ENCODE measurements around the gene ZNF823. TPM values are rescaled to one million over a fixed set of nuclear protein-coding genes. Genes with fewer than 3 reads are reported as not detected.

Gene ZNF823
- 18.7 and 29.4 TPM in 2 replicates for total RNA-seq

DNA sequence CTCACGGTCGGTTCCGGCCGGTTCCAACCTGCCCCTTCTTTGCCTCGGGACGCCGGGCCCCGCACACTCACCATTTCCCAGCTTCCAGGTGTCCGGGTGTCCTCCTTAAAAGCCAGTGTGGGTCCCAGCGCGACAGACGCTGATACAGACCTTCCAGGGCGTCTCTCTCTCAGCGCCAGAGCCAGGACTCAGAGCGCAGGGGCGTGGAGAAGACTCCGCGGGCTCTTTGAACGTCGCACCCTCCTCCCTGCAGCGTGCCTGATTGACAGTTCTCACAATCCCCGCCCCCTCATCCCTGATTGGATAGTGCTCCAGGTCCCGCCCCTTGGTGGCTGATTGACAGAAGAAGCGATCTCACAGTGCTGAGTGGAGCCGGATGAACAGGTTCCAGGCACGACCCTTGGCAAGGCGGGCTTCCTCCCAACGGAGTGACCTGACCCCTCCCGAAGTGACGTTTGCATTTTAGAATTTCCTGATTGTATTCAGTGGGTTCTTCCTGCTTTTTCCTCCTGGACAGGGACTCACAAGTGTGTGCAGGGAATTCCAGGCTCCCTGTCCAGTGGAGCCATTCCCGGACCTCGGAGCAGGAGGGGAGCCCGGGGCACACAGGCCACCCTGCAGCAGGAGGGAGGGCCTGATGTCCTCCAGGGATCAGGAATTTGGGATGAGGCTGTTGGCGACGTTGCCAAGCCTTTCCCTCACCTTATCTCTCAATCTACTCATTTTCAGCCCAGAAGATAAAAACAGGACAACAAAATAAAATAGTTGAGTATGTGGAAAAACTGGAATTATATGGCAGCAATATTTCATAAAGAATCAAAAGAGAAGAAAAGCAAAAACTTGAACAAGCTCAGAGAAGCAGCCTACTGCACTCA, at the start of gene ZNF823:
ZNF823 (minus strand) TSS at position 201 of the 875 bp plus-strand sequence; CDS start at position 74, 127 bp downstream.

DNA sequence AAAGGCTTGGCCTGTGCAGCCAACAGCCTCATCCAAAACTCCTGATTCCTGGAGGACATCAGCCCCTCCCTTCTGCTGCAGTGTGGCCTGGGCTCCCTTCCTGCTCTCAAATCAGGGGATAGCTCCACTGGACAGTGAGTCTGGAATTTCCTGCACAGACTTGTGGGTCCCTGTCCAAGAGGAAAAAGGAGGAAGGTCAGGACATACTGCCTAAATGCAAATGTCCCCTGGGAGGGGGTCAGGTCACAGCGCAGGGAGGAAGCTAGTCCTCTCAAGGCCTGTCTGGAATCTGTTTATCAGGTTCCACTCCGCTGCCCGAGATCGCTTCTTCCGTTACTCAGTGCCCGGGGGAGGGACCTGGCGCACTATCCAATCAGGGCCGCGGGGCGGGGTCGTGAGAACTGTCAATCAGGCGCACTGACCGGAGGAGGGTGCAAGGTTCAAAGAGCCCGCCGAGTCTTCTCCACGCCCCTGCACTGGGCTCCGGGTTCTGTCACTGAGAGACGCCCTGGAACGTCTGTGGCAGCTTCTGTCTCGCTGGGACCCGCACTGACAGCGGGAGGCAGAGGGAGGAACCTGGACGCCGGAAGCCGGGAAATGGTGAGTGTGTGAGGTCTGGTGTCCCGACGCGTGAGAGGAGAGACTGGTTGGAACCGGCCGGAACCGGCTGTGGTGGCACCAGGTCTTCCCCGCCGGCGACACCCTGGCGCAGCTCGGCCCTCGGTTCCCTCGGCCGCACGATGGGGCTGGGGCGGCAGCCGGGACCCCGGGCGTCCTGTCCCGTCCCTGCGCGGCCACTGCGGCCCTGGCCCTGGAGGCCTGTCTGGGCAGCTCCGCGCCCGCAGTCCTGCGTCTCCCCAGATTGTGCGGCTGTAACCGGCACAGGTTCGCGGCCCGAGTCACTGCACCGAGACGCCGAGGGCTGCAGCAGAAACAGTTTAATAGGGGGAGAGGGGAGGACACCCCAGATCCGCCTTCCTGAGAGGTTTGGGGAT, 28.1 kb upstream of the ZNF823 start, which contains the start of gene ZNF441:
ZNF441 (plus strand) TSS at position 404 of the 995 bp plus-strand sequence; CDS start at position 598, 194 bp downstream.

Small RNA genes within 50 kb of the gene (small RNA-seq; reads per million reads assigned to genes)
- not detected for gene ZNF833P

Other genes starting within 250 kb of the ZNF823 start
- gene ZNF653, start 233.1 kb downstream of the ZNF823 start, total RNA-seq: 6.7 and 8.0 TPM in 2 replicates
- gene ECSIT, start 209.8 kb downstream of the ZNF823 start, total RNA-seq: 52.6 and 78.1 TPM in 2 replicates
- gene CNN1, start 200.1 kb downstream of the ZNF823 start, total RNA-seq: 4.7 and 10.7 TPM in 2 replicates
- 14.9 and 36.8 TPM in 2 replicates for gene ELOF1, start 179.7 kb downstream of the ZNF823 start, total RNA-seq
- gene ACP5, start 161.3 kb downstream of the ZNF823 start, total RNA-seq: 0.79 and 2.1 TPM in 2 replicates
- gene ZNF627, start 141.5 kb downstream of the ZNF823 start, total RNA-seq: 20.5 and 23.9 TPM in 2 replicates
- 9.1 and 10.2 TPM in 2 replicates for gene ZNF441, start 28.1 kb upstream of the ZNF823 start, total RNA-seq
- gene ZNF491, start 59.6 kb upstream of the ZNF823 start, total RNA-seq: 1.4 and 3.5 TPM in 2 replicates
- gene ZNF440, start 75.3 kb upstream of the ZNF823 start, total RNA-seq: 10.7 and 18.1 TPM in 2 replicates
- 14.7 and 17.3 TPM in 2 replicates for gene ZNF439, start 109.8 kb upstream of the ZNF823 start, total RNA-seq
- 27.9 and 38.4 TPM in 2 replicates for gene ZNF69, start 148.8 kb upstream of the ZNF823 start, total RNA-seq
- gene ZNF700, start 186.2 kb upstream of the ZNF823 start, total RNA-seq: 7.6 and 8.2 TPM in 2 replicates
- gene ZNF763, start 226.1 kb upstream of the ZNF823 start, total RNA-seq: 2.7 and 3.5 TPM in 2 replicates